Astrocyte of the spinal cord (primary cell): ENCODE measurements around the gene PRM1.

ENCODE experiments used
- DNase-seq: peaks from one replicate; pipeline ENCODE4 v3.0.0; 2011; ENCODE audit warnings: low read depth, low spot score
- H3K4me3 ChIP-seq: 2 replicates; pipeline ENCODE4 v1.5.1; 2011; ENCODE audit warnings: low read depth, mild to moderate bottlenecking, low read length, moderate library complexity
- in situ Hi-C: cut with HindIII; loops from 2 replicates; pipeline ENCODE4 v1.10.0; 2017; ENCODE audit warnings: low sequenced_read_pairs
- TF ChIP-seq, protein P1 (sequence below): IDR thresholded peaks from 2 replicates; pipeline ENCODE4 v1.5.1; 2012; ENCODE audit warnings: low read depth, mild to moderate bottlenecking, low read length, inconsistent platforms

Gene PRM1

DNA sequence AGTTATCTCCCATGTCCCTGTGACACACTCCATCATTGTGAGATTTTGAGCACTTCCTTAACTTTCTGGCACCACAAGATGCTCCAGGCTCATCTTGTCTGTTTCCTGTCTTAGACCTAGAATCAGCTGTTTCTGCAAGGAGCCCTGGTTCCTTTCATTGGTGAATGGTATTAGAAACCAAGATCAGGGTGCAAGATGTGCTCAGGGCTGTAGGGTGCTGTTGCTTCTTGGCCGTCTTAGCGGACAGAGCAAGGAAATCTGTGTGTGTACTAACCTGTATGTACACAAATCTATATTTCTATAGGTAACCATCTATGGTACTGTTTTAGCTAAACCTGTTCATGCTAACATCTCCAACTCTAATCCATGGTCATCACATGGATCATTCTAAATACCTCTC, 8.1 kb upstream of the PRM1 start:
- in situ Hi-C loops = no loop called here
- TF ChIP-seq, protein P1, sequence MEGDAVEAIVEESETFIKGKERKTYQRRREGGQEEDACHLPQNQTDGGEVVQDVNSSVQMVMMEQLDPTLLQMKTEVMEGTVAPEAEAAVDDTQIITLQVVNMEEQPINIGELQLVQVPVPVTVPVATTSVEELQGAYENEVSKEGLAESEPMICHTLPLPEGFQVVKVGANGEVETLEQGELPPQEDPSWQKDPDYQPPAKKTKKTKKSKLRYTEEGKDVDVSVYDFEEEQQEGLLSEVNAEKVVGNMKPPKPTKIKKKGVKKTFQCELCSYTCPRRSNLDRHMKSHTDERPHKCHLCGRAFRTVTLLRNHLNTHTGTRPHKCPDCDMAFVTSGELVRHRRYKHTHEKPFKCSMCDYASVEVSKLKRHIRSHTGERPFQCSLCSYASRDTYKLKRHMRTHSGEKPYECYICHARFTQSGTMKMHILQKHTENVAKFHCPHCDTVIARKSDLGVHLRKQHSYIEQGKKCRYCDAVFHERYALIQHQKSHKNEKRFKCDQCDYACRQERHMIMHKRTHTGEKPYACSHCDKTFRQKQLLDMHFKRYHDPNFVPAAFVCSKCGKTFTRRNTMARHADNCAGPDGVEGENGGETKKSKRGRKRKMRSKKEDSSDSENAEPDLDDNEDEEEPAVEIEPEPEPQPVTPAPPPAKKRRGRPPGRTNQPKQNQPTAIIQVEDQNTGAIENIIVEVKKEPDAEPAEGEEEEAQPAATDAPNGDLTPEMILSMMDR = no peak
- no peak for DNase-seq
- H3K4me3 ChIP-seq = no peak overlapping the region

DNA sequence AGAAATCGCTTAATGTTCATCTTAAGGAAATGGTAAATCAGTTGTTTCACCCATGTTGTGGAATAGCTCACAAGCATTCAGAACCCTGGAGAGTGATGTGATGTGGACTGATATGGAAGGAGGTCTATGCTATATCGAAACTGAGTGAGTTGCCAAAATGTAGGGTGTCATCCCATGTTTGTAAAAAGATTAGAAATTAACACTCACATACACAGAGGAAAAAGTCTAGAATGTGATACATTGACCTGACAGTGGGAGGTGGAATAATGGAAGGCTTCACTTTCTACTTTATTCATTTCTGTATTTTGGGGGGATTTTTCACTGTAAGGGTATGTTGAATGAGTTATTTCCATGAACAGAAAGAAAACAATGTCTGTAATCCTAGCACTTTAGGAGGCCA, 4.7 kb upstream of the PRM1 start:
- in situ Hi-C loops = no loop called here
- no peak overlapping the region for H3K4me3 ChIP-seq
- TF ChIP-seq, protein P1 = no peak
- no peak for DNase-seq

DNA sequence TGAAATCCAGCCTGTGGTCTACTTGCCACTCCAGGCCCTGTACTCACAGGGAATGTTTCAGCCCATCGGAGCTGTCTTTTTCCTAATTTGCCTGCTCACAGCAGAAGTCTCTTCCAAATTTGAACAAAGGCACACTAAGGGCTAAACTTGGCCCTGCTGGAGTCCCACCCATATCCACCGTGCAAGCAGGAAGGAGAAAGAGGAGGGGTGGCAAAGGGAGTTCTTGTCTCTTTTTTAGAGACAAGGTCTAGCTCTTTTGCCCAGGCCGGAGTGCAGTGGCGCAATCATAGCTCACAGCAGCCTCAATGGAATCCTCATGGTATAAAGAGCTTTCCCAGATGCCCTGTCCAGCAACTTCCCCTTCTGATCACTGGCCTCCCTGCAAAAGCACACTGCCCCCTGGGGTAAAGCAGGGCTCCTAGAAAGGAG, 2.7 kb upstream of the PRM1 start:
- H3K4me3 ChIP-seq = no peak overlapping the region
- in situ Hi-C loops = no loop called here
- TF ChIP-seq, protein P1 = no peak
- DNase-seq = no peak

DNA sequence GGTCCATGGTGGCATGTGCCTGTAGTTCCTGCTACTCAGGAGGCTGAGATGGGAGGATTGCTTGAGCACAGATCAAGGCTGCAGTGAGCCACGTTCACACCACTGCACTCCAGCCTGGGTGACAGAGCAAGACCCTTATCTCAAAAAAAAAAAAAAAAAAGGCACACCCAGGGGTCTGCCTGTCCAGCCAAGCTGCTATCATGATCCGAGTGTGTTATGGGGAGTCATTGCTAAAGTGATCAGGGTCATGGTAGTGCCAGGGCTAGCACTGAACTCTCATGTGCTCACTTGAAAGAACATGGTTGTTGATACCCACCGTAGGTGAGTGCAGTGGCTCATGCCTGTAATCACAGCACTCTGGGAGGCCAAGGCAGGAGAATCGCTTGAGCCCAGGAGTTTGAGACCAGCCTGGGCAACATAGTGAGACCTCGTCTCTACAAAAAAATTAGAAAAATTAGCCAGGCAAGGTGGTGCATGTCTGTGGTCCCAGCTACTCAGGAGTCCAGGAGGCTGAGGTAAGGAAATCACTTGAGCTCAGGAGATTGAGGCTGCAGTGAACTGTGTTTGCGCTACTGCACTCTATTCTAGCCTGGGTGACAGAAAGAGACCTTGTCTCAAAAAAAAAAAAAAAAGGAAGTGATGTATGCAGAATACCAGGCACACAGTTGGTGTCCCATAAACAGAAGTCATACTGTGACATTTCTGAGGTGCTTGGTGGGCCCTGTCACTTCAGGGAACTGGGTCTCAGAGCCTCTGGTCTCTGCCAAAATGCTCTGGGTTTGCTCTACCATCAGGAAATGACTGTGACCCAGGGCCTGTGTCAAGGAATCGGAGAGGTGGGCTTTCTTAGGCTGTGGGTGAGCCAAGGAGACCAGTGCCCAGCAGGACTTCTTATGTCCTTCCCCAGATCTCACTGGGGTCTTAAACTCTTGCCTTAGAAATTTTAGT, 2.2 kb downstream of the PRM1 start:
- no peak overlapping the region for H3K4me3 ChIP-seq
- in situ Hi-C loops = no loop called here
- DNase-seq = no peak
- TF ChIP-seq, protein P1 = no peak

DNA sequence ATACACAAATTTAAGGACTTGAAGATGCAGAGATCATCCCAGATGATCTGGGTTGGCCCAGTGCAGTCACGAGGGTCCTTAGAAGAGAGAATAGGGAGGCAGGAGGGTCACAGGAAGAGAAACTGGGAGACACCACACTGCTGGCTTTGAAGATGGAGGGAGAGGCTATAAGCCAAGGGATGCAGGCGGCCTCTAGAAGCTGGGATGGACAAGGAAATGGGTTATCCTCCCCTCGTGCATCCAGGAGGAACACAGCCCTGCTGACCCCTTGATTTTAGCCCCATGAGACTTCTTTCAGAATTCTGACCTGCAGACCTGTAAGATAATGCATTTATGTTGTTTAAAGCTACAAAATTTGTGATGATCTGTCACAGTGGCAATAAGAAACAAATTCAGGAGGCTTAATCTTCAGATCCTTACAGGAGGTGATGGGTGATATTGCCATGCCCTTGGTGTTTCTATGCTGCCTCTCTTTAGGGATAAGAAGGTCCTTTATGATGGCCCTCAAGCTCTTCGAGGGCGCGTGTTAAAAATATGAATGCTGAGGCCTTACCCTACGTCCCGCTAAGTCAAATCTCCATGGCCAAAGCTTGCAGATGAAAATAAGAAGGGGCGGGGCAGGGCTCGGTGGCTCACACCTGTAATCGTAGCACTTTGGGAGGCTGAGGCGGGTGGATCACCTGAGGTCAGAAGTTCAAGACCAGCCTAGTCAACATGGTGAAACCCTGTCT, 3.4 kb downstream of the PRM1 start:
- DNase-seq = no peak
- in situ Hi-C loops = no loop called here
- TF ChIP-seq, protein P1 = no peak
- H3K4me3 ChIP-seq = no peak overlapping the region

DNA sequence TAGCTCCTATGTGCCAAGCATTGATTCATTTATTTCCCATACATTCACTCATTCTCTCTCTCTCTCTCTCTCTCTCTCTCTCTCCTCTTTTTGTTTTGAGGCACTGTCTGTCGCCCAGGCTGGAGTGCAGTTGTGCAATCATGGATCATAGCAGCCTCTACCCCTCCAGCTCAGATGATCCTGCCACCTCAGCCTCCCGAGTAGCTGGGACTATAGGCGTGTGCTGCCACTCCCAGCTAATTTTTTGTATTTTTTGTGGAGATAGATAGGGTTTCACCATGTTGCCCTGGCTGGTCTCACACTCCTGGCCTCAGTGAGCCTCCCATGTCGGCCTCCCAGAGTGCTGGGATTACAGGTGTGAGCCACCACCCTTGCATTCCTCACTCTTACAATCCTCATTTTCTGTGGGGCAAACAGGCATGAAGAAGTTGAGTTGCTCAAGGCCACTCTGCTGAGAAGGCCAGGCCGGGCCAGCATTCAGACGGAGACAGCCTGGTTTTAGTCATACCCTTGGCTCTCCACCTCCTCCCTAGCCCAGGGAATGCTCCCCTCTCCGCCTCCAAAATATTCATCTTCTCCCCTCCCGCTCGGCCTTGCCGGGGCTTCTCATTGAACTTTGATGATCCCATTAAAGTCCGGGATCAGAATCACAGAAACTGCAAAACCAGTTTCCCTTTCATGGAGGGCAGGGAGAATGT, 4.1 kb downstream of the PRM1 start:
- in situ Hi-C loops = no loop called here
- no peak for DNase-seq
- TF ChIP-seq, protein P1 = no peak
- no peak overlapping the region for H3K4me3 ChIP-seq
